CD1c-positive myeloid dendritic cell (primary cell): ENCODE results near the gene AMOTL2.
A peak's percentile ranks its signal among the peaks of the same experiment; 100 is the strongest.

Experiments
- DNase-seq: peaks from one replicate; pipeline ENCODE4 v3.0.0-alpha.2; 2016; ENCODE audit errors: extremely low spot score

Gene AMOTL2

GRCh38 chr3:134374105-134374790 is at the start of gene AMOTL2:
TSS of gene AMOTL2 (minus strand) at chr3:134374447. CDS start at chr3:134371433, 3,014 bp downstream.
- peak; percentile 20 for DNase-seq

- DNase-seq: no peak
These were observed 48.9 kb upstream of the AMOTL2 start for GRCh38 chr3:134423153-134423552.

GRCh38 chr3:134419960-134420321 is 45.7 kb upstream of the AMOTL2 start:
- no peak for DNase-seq

- DNase-seq: no peak
These were observed 45.1 kb upstream of the AMOTL2 start for GRCh38 chr3:134419214-134419959.

GRCh38 chr3:134409041-134409440 is 34.8 kb upstream of the AMOTL2 start:
- DNase-seq: no peak

- no peak for DNase-seq
These were observed 33.0 kb upstream of the AMOTL2 start for GRCh38 chr3:134407239-134407625.

GRCh38 chr3:134406331-134407238 is 32.3 kb upstream of the AMOTL2 start:
- no peak for DNase-seq

GRCh38 chr3:134404366-134404885 is 30.2 kb upstream of the AMOTL2 start:
- no peak for DNase-seq

- no peak for DNase-seq
These were observed 23.5 kb upstream of the AMOTL2 start for GRCh38 chr3:134397755-134398154.

GRCh38 chr3:134395103-134395502 is 20.9 kb upstream of the AMOTL2 start:
- DNase-seq: no peak

- DNase-seq: no peak
These were observed 20.1 kb upstream of the AMOTL2 start for GRCh38 chr3:134394380-134394779.

- DNase-seq: no peak
These were observed 18.8 kb upstream of the AMOTL2 start for GRCh38 chr3:134393074-134393473.

GRCh38 chr3:134392336-134392983 is 18.2 kb upstream of the AMOTL2 start:
- DNase-seq: no peak

- DNase-seq: no peak
These were observed 15.6 kb upstream of the AMOTL2 start for GRCh38 chr3:134389865-134390264.

GRCh38 chr3:134388788-134389485 is 14.7 kb upstream of the AMOTL2 start:
- no peak for DNase-seq

- DNase-seq: no peak
These were observed 14.0 kb upstream of the AMOTL2 start for GRCh38 chr3:134388292-134388691.

GRCh38 chr3:134387293-134387692 is 13.0 kb upstream of the AMOTL2 start:
- DNase-seq: no peak

- no peak for DNase-seq
These were observed 10.7 kb upstream of the AMOTL2 start for GRCh38 chr3:134384963-134385362.

- DNase-seq: no peak
These were observed 7.7 kb upstream of the AMOTL2 start for GRCh38 chr3:134381831-134382442.

- DNase-seq: no peak
These were observed 6.8 kb upstream of the AMOTL2 start for GRCh38 chr3:134381076-134381475.

- DNase-seq: peak; percentile 21
These were observed 6.0 kb upstream of the AMOTL2 start for GRCh38 chr3:134380249-134380648.
